Body of pancreas (tissue), 4 donors: ENCODE results near the gene LDLRAD3. TPM values are rescaled to one million over a fixed set of nuclear protein-coding genes. Genes with fewer than 3 reads are reported as not detected.

ENCODE experiments used
- ATAC-seq: fragments of 150-250 bp; one replicate; pipeline ENCODE4 v1.9.1; 2016
- DNase-seq, 4 donors: peaks; one replicate each; pipeline ENCODE4 v3.0.0-alpha.2; 2019
- H3K27ac ChIP-seq, 4 donors: fragments of 200-600 bp; sonication (generic); 1 replicate in 3 of 4; 2 replicates in 1 of 4; pipeline versions ENCODE4 v1.5.1 to v1.6.1; 2016 to 2019; ENCODE audit warnings: mild to moderate bottlenecking in 1 of 4, mixed read lengths in 1 of 4, moderate library complexity in 1 of 4
- H3K27me3 ChIP-seq, 2 donors: fragments of 200-600 bp; sonication (generic); one replicate each; pipeline ENCODE4 v1.6.0; 2016; ENCODE audit warnings: mild to moderate bottlenecking in 1 of 2
- H3K36me3 ChIP-seq, 2 donors: fragments of 200-600 bp; sonication (generic); replicated peaks in 1 of 2; 2 replicates each; pipeline ENCODE4 v1.5.1; 2016; ENCODE audit warnings: low read depth in 2 of 2; ENCODE audit not compliant: insufficient read depth in 1 of 2
- H3K4me1 ChIP-seq: fragments of 200-600 bp; sonication (generic); one replicate; pipeline ENCODE4 v1.6.0; 2016
- H3K4me3 ChIP-seq, 2 donors: fragments of 200-600 bp; sonication (generic); 1 replicate in 1 of 2; 2 replicates in 1 of 2; pipeline ENCODE4 v1.5.1; 2016 to 2019
- H3K9me3 ChIP-seq, 3 donors: fragments of 200-600 bp; sonication (generic); 1 replicate in 2 of 3; 2 replicates in 1 of 3; pipeline ENCODE4 v1.5.1; 2016
- POLR2A ChIP-seq, 3 donors: fragments of 450-650 bp; IDR thresholded peaks; one replicate each; pipeline ENCODE4 v1.6.1; 2016; ENCODE audit warnings: antibody characterized with exemption in 3 of 3, mild to moderate bottlenecking in 2 of 3
- WGBS, 2 donors: methylation state at CpG; one replicate each; pipeline ENCODE4 v1.1.5; 2017; 5-methylcytosine and 5-hydroxymethylcytosine counted together
- intact Hi-C: fragments of 100-400 bp; cut with DNase I; formaldehyde crosslinking; loops from one replicate; pipeline ENCODE4 v1.15.1; 2023
- total RNA-seq, 2 donors: library from RNA; depleted of rRNA; stranded (reverse); fragments of >200 nt; gene quantifications; one replicate each; pipeline ENCODE4 v1.1.0, GENCODE V29; 2016
- TF ChIP-seq, protein P1 (sequence below), 7 experiments: fragments of 450-650 bp in 4 of 7; fragments of 200-600 bp in 3 of 7; sonication (generic) in 3 of 7; IDR thresholded peaks; one replicate each; pipeline ENCODE4 v1.5.1; 2016 to 2019; ENCODE audit warnings: antibody characterized with exemption in 7 of 7

LDLRAD3 gene
- total RNA-seq, 2 donors from 2014 or later, result 5.7 to 7.9 TPM

DNA sequence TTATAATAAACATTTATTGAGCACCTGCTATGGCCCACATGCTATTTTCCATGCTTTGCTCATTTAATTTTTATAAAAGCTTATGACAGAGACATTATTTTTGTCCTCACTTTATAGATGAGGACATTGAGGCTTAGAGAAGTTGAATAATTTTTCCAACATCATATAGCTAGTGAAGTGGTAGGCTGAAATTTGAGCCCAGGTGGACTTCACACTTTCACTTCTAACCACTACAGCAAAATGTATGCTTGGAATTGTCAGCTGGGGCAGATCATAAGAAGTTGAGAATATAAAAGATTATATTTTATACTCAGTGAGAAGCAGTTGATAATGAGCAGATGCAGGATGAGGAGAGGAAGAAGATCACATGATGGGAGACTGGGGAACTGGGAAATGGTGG lies 146.1 kb downstream of the LDLRAD3 start:
- intact Hi-C loops, result no loop called here
- ATAC-seq (no peak), DNase-seq (no peak)
- H3K9me3 ChIP-seq, result peaks cover 0 to 9% (median 0%) of the 10 kb centered on the region in 3 donors
- H3K27me3 ChIP-seq, result no peaks in the 10 kb centered on the region
- TF ChIP-seq POLR2A (IDR thresholded peaks at IDR 0.05), result no peak
- TF ChIP-seq, protein P1, sequence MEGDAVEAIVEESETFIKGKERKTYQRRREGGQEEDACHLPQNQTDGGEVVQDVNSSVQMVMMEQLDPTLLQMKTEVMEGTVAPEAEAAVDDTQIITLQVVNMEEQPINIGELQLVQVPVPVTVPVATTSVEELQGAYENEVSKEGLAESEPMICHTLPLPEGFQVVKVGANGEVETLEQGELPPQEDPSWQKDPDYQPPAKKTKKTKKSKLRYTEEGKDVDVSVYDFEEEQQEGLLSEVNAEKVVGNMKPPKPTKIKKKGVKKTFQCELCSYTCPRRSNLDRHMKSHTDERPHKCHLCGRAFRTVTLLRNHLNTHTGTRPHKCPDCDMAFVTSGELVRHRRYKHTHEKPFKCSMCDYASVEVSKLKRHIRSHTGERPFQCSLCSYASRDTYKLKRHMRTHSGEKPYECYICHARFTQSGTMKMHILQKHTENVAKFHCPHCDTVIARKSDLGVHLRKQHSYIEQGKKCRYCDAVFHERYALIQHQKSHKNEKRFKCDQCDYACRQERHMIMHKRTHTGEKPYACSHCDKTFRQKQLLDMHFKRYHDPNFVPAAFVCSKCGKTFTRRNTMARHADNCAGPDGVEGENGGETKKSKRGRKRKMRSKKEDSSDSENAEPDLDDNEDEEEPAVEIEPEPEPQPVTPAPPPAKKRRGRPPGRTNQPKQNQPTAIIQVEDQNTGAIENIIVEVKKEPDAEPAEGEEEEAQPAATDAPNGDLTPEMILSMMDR (IDR thresholded peaks at IDR 0.05), result no peak
- H3K27ac ChIP-seq, result no peak overlapping the region
- no peak overlapping the region for H3K4me3 ChIP-seq
- H3K4me1 ChIP-seq, result no peaks in the 10 kb centered on the region
- H3K36me3 ChIP-seq, result no peaks in the 10 kb centered on the region

DNA sequence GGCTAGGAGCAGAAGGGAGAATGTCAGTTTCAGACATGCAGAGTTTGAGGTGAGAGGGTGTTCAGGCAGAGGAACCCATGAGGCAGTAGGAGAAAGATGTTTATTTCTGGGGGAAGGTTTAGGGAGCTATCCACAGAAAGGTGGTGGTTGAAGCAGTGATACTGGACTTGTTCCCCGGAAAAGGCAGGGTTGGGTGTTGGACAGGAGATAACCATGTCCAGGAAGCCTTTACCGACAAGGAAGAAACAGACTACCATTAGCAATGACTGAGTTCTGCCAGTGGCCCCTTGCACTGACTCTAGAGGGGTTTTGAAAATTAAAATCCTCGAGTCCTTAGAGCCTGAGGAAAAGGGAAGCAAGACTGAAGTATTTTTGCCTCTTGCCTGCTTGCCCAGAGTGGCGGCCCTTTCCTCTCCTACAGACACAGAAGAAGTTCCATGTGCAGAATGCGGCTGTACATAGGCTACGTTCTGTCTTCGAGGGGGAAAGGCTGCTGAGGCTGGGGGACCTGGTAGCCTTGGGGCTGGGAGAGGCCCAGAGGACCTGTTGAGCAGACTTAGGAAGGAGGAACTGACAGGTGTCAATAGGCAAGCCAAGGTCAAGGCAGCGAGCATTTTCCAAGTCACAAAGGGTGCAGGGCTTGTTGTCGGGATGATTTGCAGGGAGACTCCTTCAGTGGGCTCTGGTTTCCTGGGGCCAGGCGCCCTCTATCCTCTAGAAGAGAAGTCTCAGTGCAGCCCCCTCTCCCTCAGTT lies 146.7 kb downstream of the LDLRAD3 start:
- ATAC-seq, result no peak
- no peak for TF ChIP-seq POLR2A (IDR thresholded peaks at IDR 0.05)
- TF ChIP-seq, protein P1 (IDR thresholded peaks at IDR 0.05), result no peak
- Histone ChIP-seq H3K4me3 (no peak overlapping the region), H3K27ac (no peak overlapping the region), H3K4me1 (no peaks in the 10 kb centered on the region), H3K9me3 (peaks cover 0 to 9% (median 0%) of the 10 kb centered on the region in 3 donors), H3K27me3 (no peaks in the 10 kb centered on the region), H3K36me3 (no peaks in the 10 kb centered on the region)
- intact Hi-C loops, result no loop called here
- DNase-seq, result no peak
- 72 to 83% methylated on average over 9 to 10 of the region's 10 CpGs for WGBS, 2 donors

DNA sequence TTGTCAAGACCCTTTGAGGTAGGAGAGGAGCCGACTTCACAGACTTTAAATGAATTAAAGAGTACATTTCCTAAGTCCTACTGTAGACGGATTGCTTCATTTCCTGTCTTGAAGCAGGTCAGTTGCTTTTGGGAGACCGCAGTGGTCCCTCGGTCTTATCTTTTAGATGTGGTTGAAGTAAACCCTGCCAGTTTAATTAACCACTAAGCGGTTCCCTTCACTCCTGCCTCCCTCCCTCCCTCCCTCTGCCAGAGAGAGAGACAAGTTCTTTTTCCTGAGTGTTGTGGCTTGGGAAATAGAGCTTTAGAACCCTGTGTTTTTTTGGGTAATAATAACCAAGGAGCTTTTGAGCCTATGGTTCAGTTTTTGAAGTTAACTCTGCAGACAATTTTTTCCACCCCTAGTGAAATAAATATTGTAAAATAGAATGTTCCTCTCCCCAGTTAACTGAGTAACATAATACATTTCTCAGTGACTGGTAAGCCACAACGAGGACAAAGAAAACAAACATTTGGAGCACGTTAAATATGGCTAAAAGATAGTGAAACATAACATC lies 147.5 kb downstream of the LDLRAD3 start:
- H3K27me3 ChIP-seq, result no peaks in the 10 kb centered on the region
- no peak overlapping the region for H3K4me3 ChIP-seq
- peaks cover 0 to 9% (median 0%) of the 10 kb centered on the region in 3 donors for H3K9me3 ChIP-seq
- H3K27ac ChIP-seq, result no peak overlapping the region
- no peaks in the 10 kb centered on the region for H3K36me3 ChIP-seq
- no peak for DNase-seq
- TF ChIP-seq, protein P1 (IDR thresholded peaks at IDR 0.05), result no peak
- no peak for TF ChIP-seq POLR2A (IDR thresholded peaks at IDR 0.05)
- no peak for ATAC-seq
- WGBS, 2 donors, result 61 to 69% methylated on average over 7 of the region's 7 CpGs
- intact Hi-C loops, result no loop called here
- no peaks in the 10 kb centered on the region for H3K4me1 ChIP-seq

DNA sequence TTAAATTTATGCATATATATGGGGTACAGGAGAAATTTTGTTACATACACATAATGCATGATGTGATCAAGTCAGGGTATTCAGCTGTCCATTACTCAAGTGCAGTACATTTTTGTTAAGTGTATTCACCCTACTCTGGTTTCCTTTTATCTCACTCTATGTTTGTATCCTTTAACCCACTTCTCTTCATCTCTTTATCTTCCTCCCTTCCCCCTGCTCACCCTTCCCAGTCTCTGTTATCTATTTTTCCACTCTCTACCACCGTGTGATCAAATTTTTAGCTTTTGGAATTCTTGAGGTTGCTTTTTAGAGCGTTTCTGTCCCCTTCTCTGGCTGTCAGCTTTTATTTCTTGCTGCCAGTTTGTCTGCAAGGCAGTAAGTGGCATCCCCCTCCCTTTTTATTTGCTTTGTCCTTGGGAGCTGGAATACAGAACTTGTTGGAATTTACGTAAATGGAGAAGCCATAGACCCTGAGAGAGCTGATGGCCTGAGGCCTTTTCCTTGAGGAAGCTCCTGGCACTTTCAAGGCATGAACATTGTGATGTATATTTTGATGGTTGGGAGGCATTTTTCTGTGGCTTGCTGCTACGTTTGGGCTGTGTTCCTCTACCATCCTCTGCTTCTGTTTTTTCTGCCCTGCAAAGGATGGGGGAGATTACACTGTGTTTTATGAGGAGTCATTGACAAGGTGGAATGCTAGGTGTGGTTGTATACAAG lies 148.6 kb downstream of the LDLRAD3 start:
- ATAC-seq, result no peak
- Histone ChIP-seq H3K36me3 (no peaks in the 10 kb centered on the region), H3K4me3 (no peak overlapping the region), H3K27me3 (no peaks in the 10 kb centered on the region), H3K9me3 (peaks cover 0 to 9% (median 0%) of the 10 kb centered on the region in 3 donors), H3K27ac (no peak overlapping the region), H3K4me1 (no peaks in the 10 kb centered on the region)
- no peak for DNase-seq
- TF ChIP-seq, protein P1 (IDR thresholded peaks at IDR 0.05), result no peak
- TF ChIP-seq POLR2A (IDR thresholded peaks at IDR 0.05), result no peak
- intact Hi-C loops, result no loop called here
- 63% methylated on average over 4 of the region's 4 CpGs for WGBS, 2 donors
